HepG2 (cell line): ENCODE results near the gene ARHGAP45. TPM values are rescaled to one million over a fixed set of nuclear protein-coding genes. Genes with fewer than 3 reads are reported as not detected.

Experiments used
- SIX4 ChIP-seq: sonication (generic); formaldehyde crosslinking; IDR thresholded peaks from 2 replicates; pipeline ENCODE4 v1.4.0; 2020; ENCODE audit warnings: missing genetic modification reagents
- SP5 ChIP-seq: IDR thresholded peaks from 2 replicates; pipeline ENCODE4 v1.6.1; 2016; ENCODE audit warnings: low read depth, borderline replicate concordance
- ZBTB3 ChIP-seq: sonication (generic); formaldehyde crosslinking; IDR thresholded peaks from 2 replicates; pipeline ENCODE4 v1.4.0; 2020; ENCODE audit warnings: low read depth, mild to moderate bottlenecking, moderate library complexity, missing genetic modification reagents, borderline replicate concordance
- ZNF30 ChIP-seq: sonication (generic); formaldehyde crosslinking; IDR thresholded peaks from 2 replicates; pipeline ENCODE4 v1.5.0; 2020; ENCODE audit warnings: mild to moderate bottlenecking, missing genetic modification reagents
- polyA plus RNA-seq, 8 experiments: library from polyadenylated mRNA; depleted of rRNA in 3 of 8; stranded (reverse) in 7 of 8; unstranded in 1 of 8; fragments of >200 nt; fragmentation: Illumina TruSeq in 4 of 8; extraction: Trizol in 4 of 8; gene quantifications; 2 replicates each; pipeline versions ENCODE4 v1.2.1 to v1.2.3, GENCODE V29; 2011 to 2016; ENCODE audit warnings: low read depth in 4 of 8, missing spikeins in 1 of 8, mixed read lengths in 1 of 8; ENCODE audit not compliant: insufficient read depth in 1 of 8
- total RNA-seq, 5 experiments: library from RNA; depleted of rRNA; stranded (reverse); fragments of >200 nt; fragmentation: Illumina TruSeq; extraction: Trizol; gene quantifications; 2 replicates each; pipeline ENCODE4 v1.2.3, GENCODE V29; 2016; ENCODE audit warnings: low read depth in 1 of 5
- TF ChIP-seq, protein P1 (sequence below), 2 experiments: fragments of 450-650 bp in 1 of 2; sonication (generic) in 1 of 2; formaldehyde crosslinking in 1 of 2; IDR thresholded peaks; 2 replicates each; pipeline versions ENCODE4 v1.6.1 to v1.8.0; 2016 to 2022; ENCODE audit warnings: antibody characterized with exemption in 1 of 2, mild to moderate bottlenecking in 1 of 2, missing genetic modification reagents in 1 of 2
- TF ChIP-seq, protein P2 (sequence below): sonication (generic); formaldehyde crosslinking; IDR thresholded peaks from 2 replicates; pipeline ENCODE4 v1.5.1; 2020; ENCODE audit warnings: missing genetic modification reagents, mild to moderate bottlenecking, borderline replicate concordance

The ARHGAP45 gene
- total and polyA plus RNA-seq, 2 of the 13 experiments (the other 11 are each of a cell fraction or from before 2014, with no cell fraction given): 0.84 to 32.0 TPM

DNA sequence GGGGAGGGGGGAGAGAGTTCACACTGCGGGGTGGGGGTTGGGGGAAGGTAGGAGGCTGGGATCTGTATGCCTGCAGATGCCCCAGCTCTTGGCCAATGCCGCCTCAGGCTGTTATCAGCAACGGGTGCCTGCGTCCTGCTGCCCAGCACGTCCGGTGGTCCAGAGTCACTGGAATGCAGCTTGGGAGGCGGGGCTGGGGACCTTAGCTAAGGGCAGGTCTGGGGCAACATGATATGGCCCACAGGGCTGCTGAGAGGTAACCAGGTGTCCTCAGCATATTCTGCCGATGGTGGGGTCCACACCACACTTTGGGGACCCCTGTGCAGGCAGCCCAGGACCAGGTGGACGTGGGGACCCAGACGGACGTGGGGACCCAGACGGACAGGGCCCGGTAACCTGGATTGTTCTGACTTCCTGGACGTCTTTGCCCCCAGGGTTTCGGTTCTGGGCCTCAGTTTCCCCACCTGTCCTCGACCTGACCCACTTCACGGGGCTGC lies 668 bp upstream of the ARHGAP45 start (continued):
- TF ChIP-seq, protein P1, sequence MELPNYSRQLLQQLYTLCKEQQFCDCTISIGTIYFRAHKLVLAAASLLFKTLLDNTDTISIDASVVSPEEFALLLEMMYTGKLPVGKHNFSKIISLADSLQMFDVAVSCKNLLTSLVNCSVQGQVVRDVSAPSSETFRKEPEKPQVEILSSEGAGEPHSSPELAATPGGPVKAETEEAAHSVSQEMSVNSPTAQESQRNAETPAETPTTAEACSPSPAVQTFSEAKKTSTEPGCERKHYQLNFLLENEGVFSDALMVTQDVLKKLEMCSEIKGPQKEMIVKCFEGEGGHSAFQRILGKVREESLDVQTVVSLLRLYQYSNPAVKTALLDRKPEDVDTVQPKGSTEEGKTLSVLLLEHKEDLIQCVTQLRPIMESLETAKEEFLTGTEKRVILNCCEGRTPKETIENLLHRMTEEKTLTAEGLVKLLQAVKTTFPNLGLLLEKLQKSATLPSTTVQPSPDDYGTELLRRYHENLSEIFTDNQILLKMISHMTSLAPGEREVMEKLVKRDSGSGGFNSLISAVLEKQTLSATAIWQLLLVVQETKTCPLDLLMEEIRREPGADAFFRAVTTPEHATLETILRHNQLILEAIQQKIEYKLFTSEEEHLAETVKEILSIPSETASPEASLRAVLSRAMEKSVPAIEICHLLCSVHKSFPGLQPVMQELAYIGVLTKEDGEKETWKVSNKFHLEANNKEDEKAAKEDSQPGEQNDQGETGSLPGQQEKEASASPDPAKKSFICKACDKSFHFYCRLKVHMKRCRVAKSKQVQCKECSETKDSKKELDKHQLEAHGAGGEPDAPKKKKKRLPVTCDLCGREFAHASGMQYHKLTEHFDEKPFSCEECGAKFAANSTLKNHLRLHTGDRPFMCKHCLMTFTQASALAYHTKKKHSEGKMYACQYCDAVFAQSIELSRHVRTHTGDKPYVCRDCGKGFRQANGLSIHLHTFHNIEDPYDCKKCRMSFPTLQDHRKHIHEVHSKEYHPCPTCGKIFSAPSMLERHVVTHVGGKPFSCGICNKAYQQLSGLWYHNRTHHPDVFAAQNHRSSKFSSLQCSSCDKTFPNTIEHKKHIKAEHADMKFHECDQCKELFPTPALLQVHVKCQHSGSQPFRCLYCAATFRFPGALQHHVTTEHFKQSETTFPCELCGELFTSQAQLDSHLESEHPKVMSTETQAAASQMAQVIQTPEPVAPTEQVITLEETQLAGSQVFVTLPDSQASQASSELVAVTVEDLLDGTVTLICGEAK (IDR thresholded peaks at IDR 0.05): no peak
- TF ChIP-seq, protein P1 (CRISPR knock-in tag; IDR thresholded peaks at IDR 0.05): peak; percentile 39; the same call in 1 of the 2 replicates
- TF ChIP-seq, protein P2, sequence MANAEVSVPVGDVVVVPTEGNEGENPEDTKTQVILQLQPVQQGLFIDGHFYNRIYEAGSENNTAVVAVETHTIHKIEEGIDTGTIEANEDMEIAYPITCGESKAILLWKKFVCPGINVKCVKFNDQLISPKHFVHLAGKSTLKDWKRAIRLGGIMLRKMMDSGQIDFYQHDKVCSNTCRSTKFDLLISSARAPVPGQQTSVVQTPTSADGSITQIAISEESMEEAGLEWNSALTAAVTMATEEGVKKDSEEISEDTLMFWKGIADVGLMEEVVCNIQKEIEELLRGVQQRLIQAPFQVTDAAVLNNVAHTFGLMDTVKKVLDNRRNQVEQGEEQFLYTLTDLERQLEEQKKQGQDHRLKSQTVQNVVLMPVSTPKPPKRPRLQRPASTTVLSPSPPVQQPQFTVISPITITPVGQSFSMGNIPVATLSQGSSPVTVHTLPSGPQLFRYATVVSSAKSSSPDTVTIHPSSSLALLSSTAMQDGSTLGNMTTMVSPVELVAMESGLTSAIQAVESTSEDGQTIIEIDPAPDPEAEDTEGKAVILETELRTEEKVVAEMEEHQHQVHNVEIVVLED (CRISPR knock-in tag): peak; percentile 22; the same call in 1 of the 2 replicates
- 0 out of 2 replicates have a peak, but pooled peaks have one; percentile 82 for TF ChIP-seq ZBTB3
- TF ChIP-seq SIX4: no peak
- TF ChIP-seq SP5 (CRISPR knock-in tag): peak; percentile 82
- TF ChIP-seq ZNF30 (CRISPR knock-in tag): peak; percentile 73; the same call in 1 of the 2 replicates
